Heart right ventricle (tissue), 16 donors: Measurements from ENCODE around the gene SPAG8. TPM values are rescaled to one million over a fixed set of nuclear protein-coding genes. Genes with fewer than 3 reads are reported as not detected.

Source experiments
- ATAC-seq, 8 donors: fragments of 200-7000 bp; cut with Tn5 transposase; one replicate each; pipeline ENCODE4 v1.9.1; 2020; ENCODE audit warnings: mild to moderate bottlenecking in 8 of 8, moderate library complexity in 8 of 8, moderate number of reproducible peaks in 1 of 8
- DNase-seq, 2 donors: peaks; one replicate each; pipeline ENCODE4 v3.0.0-alpha.2; 2020
- H3K27ac ChIP-seq, 10 donors: fragments of 200-600 bp; sonication (generic) in 2 of 10; one replicate each; pipeline versions ENCODE4 v1.5.0 to v1.8.0; 2020 to 2022; ENCODE audit warnings: mild to moderate bottlenecking in 3 of 10
- H3K27me3 ChIP-seq, 7 donors: fragments of 200-600 bp; one replicate each; pipeline ENCODE4 v1.8.0; 2021 to 2022; ENCODE audit warnings: mild to moderate bottlenecking in 2 of 7
- H3K36me3 ChIP-seq, 9 donors: fragments of 200-600 bp; sonication (generic) in 1 of 9; one replicate each; pipeline versions ENCODE4 v1.5.0 to v1.8.0; 2020 to 2022; ENCODE audit warnings: mild to moderate bottlenecking in 2 of 9
- H3K4me1 ChIP-seq, 9 donors: fragments of 200-600 bp; sonication (generic) in 1 of 9; one replicate each; pipeline versions ENCODE4 v1.5.0 to v1.8.0; 2020 to 2022; ENCODE audit warnings: mild to moderate bottlenecking in 4 of 9
- H3K4me3 ChIP-seq, 10 donors: fragments of 200-600 bp; sonication (generic) in 2 of 10; one replicate each; pipeline versions ENCODE4 v1.5.0 to v1.8.0; 2020 to 2022; ENCODE audit warnings: mild to moderate bottlenecking in 7 of 10, moderate library complexity in 2 of 10
- H3K9me3 ChIP-seq, 11 donors: fragments of 200-600 bp in 10 of 11; sonication (generic) in 2 of 11; one replicate each; pipeline versions ENCODE4 v1.5.0 to v1.8.0; 2013 to 2022; ENCODE audit warnings: mild to moderate bottlenecking in 2 of 11, control low read depth in 1 of 11, moderate library complexity in 1 of 11
- WGBS, 2 donors: extraction: QIAGEN DNeasy Blood & Tissue Kit; methylation state at CpG; one replicate each; pipeline ENCODE4 v1.1.7; 2013; ENCODE audit warnings: inconsistent platforms in 1 of 2; 5-methylcytosine and 5-hydroxymethylcytosine counted together
- intact Hi-C, 10 donors: fragments of 100-400 bp; cut with DNase I; formaldehyde crosslinking; loops; one replicate each; pipeline versions ENCODE4 v1.11.1 to v1.14.2; 2022
- polyA plus RNA-seq, 2 donors: library from polyadenylated mRNA; stranded (reverse); fragments of 200-250 nt; gene quantifications; one replicate each; pipeline ENCODE4 v1.2.3, GENCODE V29; 2013
- total RNA-seq, 10 donors: library from RNA; stranded (reverse); fragmentation: NEBNext Ultra II Directional in 3 of 10; extraction: Animal tissue kit (Norgen Biotek cat#: 25700) in 3 of 10; gene quantifications; one replicate each; pipeline versions ENCODE4 v1.2.1 to v1.2.4, GENCODE V29; 2021 to 2023
- TF ChIP-seq, protein P1 (sequence below), 9 donors: fragments of 200-600 bp; sonication (generic) in 2 of 9; IDR thresholded peaks; one replicate each; pipeline versions ENCODE4 v1.5.0 to v1.8.0; 2021 to 2022; ENCODE audit warnings: antibody characterized with exemption in 9 of 9, mild to moderate bottlenecking in 5 of 9, moderate library complexity in 1 of 9
- donor health status: Arrhythmogenic right ventricular cardiomyopathy.
- donor health status: ischemic (EF 13 %, LVEDD 7.1; RV severe dilation, severe dysfunction).
- donor health status: healthy with polysubstance abuse.
- donor health status: DM: no; HTN: yes; CAD: no.
- donor health status: DM: no; HTN: no; CAD: no.
- donor health status: ischemic (EF 25% LVEDD 6.9; RV normal size, moderate dysfunction).
- donor health status: ischemic (EF 25% LVEDD 5.7; RV mildly dilated, moderate dysfunction).
- donor health status: healthy.
- donor health status: DM: yes; HTN: yes; CAD: no.
- donor health status: Ischemic cardiomyopathy.
- donor health status: ischemic (EF 35%, LVEDD 5.7; RV mildly dilated, moderate dysfunction).
- donor health status: nonischemic (EF 11% LVEDD 7.7; RV severe dilation, severe dysfunction).
- donor health status: DM: yes; HTN: yes; CAD: no.
- donor health status: PGD.
- donor health status: ischemic (EF 29% LVEDD 5.4; RV normal size, mild dysfunction).
- donor health status: nonischemic (EF 23%, LVEDD 6.1; RV moderate dilation, normal function).

SPAG8 gene
- total and polyA plus RNA-seq, 12 donors: 0.84 to 6.0 (median 2.9) TPM

DNA sequence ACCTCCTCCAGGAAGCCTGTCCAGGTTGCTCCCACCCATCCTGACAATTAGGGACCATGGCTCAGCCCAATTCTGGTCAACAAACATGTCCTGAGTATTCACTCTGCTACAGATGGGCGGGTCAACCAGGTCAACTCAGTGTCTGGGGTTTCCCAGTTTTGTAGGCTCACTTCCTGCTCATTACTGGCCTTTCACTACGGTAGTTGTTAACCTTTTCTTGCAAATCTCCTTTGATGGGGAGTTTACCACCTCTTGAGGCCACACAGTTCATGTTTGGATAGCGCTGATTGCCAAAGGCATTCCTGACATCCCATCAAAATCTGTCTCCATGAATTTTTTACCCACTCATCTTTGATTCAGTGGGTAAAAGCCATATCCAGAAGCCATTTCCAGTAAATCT lies 30.7 kb upstream of the SPAG8 start:
- no peaks in the 10 kb centered on the region for H3K9me3 ChIP-seq
- ATAC-seq: no peak
- peaks cover 0 to 23% (median 0%) of the 10 kb centered on the region in 9 donors for H3K36me3 ChIP-seq
- H3K4me3 ChIP-seq: no peak overlapping the region
- TF ChIP-seq, protein P1, sequence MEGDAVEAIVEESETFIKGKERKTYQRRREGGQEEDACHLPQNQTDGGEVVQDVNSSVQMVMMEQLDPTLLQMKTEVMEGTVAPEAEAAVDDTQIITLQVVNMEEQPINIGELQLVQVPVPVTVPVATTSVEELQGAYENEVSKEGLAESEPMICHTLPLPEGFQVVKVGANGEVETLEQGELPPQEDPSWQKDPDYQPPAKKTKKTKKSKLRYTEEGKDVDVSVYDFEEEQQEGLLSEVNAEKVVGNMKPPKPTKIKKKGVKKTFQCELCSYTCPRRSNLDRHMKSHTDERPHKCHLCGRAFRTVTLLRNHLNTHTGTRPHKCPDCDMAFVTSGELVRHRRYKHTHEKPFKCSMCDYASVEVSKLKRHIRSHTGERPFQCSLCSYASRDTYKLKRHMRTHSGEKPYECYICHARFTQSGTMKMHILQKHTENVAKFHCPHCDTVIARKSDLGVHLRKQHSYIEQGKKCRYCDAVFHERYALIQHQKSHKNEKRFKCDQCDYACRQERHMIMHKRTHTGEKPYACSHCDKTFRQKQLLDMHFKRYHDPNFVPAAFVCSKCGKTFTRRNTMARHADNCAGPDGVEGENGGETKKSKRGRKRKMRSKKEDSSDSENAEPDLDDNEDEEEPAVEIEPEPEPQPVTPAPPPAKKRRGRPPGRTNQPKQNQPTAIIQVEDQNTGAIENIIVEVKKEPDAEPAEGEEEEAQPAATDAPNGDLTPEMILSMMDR (IDR thresholded peaks at IDR 0.05): no peak
- peaks cover 0 to 68% (median 0%) of the 10 kb centered on the region in 7 donors for H3K27me3 ChIP-seq
- no peak for DNase-seq
- 90 to 91% methylated on average over 3 of the region's 3 CpGs for WGBS, 2 donors
- intact Hi-C loops: no loop called here
- H3K27ac ChIP-seq: no peak overlapping the region
- peaks cover 2 to 52% (median 21%) of the 10 kb centered on the region in 9 donors for H3K4me1 ChIP-seq

DNA sequence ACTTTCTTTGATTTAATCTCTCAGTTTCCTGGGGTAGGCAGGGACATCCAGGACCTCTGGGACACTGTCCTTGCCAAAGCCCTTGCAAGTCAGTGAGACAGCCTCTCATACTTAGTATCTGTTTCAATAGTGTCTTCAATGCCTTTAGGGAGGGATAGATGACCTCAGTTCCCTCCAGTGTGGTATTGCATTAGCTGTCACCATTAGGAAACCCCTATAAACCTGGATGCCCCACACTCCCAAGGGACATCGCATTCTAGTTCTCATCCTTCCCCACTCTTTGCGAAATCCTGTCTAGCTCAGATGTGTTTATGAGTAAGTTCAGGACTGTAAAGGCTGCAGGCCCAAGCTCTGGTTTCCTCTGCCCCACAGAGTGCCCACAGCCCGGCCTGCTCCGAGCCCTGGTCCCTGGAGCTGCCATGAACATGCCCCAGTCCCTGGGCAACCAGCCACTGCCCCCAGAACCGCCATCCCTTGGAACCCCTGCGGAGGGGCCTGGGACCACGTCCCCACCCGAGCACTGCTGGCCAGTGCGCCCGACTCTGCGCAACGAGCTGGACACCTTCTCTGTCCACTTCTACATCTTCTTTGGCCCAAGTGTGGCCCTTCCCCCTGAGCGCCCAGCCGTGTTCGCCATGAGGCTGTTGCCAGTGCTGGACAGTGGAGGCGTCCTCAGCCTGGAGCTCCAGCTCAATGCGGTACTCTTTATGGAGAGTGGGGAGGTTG lies 30.1 kb upstream of the SPAG8 start:
- peaks cover 2 to 48% (median 17%) of the 10 kb centered on the region in 9 donors for H3K4me1 ChIP-seq
- ATAC-seq (no peak), DNase-seq (no peak)
- peaks cover 0 to 68% (median 0%) of the 10 kb centered on the region in 7 donors for H3K27me3 ChIP-seq
- H3K9me3 ChIP-seq: no peaks in the 10 kb centered on the region
- no peak overlapping the region for H3K4me3 ChIP-seq
- intact Hi-C loops: no loop called here
- TF ChIP-seq, protein P1 (IDR thresholded peaks at IDR 0.05): no peak
- no peak overlapping the region for H3K27ac ChIP-seq
- WGBS, 2 donors: 91 to 94% methylated on average over 17 of the region's 17 CpGs
- peaks cover 0 to 19% (median 0%) of the 10 kb centered on the region in 9 donors for H3K36me3 ChIP-seq

DNA sequence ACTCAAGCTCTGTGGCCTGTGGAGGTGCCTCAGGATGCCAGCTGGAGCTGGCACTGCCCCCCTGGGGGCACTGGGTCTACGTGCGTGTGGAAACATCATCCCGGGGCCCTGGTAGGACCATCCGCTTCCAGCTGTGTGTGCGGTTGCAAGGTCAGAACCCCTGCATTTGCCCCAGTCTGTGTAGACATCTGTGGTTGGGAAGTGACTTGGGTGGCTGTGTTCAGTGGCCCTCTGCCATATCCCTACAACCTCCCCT lies 29.5 kb upstream of the SPAG8 start:
- DNase-seq: no peak
- H3K36me3 ChIP-seq: peaks cover 0 to 13% (median 0%) of the 10 kb centered on the region in 9 donors
- H3K9me3 ChIP-seq: no peaks in the 10 kb centered on the region
- no peak overlapping the region for H3K27ac ChIP-seq
- TF ChIP-seq, protein P1 (IDR thresholded peaks at IDR 0.05): no peak
- intact Hi-C loops: no loop called here
- H3K27me3 ChIP-seq: peaks cover 0 to 66% (median 0%) of the 10 kb centered on the region in 7 donors
- 72 to 92% methylated on average over 5 of the region's 5 CpGs for WGBS, 2 donors
- no peak overlapping the region for H3K4me3 ChIP-seq
- H3K4me1 ChIP-seq: peaks cover 2 to 47% (median 17%) of the 10 kb centered on the region in 9 donors
- ATAC-seq: no peak

DNA sequence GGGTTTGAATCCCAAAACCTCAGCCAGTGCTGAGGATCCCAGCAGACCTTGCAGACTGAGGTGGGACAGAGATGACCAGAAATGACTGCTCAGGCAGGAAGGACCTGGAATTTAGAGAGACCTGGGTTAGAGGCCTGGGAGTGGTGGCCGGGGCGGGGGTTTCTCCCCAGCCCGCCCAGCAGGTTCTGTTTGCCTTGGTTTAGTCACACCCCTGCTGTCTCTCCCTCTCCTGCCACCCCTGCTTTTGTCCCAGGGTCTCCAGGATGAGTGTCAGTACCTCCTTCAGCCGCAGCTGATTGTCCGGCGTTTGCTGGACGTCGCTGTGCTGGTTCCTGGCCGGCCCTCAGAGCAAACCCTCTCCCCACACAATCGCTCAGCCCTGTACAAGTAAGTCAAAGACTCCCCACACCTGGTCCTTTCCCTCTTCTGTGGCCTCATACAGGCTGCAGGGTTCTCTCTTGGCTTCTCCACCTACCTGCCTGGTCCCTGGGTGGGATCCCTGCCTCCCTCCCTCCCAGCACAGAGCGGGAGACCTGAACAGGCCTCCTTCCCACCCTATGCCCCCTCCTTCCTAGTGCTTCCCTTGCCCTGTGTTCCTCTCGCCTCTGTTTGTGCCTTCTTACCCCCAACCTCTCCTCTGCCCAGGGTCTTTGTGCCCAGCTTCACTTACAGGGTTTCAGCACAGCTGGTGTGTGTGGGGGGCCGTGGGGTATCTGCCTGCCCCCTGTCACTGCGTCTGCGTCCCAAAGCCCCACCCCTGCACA lies 29.0 kb upstream of the SPAG8 start:
- TF ChIP-seq, protein P1 (IDR thresholded peaks at IDR 0.05): no peak

More for the DNA sequence above, 29.0 kb upstream of the SPAG8 start:
- DNase-seq (no peak), ATAC-seq (no peak)
- intact Hi-C loops: no loop called here
- peaks cover 0 to 64% (median 0%) of the 10 kb centered on the region in 7 donors for H3K27me3 ChIP-seq
- H3K9me3 ChIP-seq: no peaks in the 10 kb centered on the region
- no peak overlapping the region for H3K4me3 ChIP-seq
- H3K27ac ChIP-seq: no peak overlapping the region
- H3K4me1 ChIP-seq: peaks cover 2 to 42% (median 16%) of the 10 kb centered on the region in 9 donors
- H3K36me3 ChIP-seq: peaks cover 0 to 9% (median 0%) of the 10 kb centered on the region in 9 donors
- 95 to 96% methylated on average over 15 of the region's 15 CpGs for WGBS, 2 donors
